GM12873 (cell line): Measurements from ENCODE around the gene CTTN.

Source experiments
- TF ChIP-seq, protein P1 (sequence below): IDR thresholded peaks from 2 replicates; pipeline ENCODE4 v1.5.1; 2012; ENCODE audit warnings: low read depth, mild to moderate bottlenecking, moderate library complexity, low read length, control low read depth; ENCODE audit not compliant: insufficient read depth; ENCODE audit errors: missing control alignments

CTTN gene

GRCh38 chr11:70431611-70432010 lies 33.3 kb downstream of the CTTN start:
- TF ChIP-seq, protein P1, sequence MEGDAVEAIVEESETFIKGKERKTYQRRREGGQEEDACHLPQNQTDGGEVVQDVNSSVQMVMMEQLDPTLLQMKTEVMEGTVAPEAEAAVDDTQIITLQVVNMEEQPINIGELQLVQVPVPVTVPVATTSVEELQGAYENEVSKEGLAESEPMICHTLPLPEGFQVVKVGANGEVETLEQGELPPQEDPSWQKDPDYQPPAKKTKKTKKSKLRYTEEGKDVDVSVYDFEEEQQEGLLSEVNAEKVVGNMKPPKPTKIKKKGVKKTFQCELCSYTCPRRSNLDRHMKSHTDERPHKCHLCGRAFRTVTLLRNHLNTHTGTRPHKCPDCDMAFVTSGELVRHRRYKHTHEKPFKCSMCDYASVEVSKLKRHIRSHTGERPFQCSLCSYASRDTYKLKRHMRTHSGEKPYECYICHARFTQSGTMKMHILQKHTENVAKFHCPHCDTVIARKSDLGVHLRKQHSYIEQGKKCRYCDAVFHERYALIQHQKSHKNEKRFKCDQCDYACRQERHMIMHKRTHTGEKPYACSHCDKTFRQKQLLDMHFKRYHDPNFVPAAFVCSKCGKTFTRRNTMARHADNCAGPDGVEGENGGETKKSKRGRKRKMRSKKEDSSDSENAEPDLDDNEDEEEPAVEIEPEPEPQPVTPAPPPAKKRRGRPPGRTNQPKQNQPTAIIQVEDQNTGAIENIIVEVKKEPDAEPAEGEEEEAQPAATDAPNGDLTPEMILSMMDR, result no peak

DNA sequence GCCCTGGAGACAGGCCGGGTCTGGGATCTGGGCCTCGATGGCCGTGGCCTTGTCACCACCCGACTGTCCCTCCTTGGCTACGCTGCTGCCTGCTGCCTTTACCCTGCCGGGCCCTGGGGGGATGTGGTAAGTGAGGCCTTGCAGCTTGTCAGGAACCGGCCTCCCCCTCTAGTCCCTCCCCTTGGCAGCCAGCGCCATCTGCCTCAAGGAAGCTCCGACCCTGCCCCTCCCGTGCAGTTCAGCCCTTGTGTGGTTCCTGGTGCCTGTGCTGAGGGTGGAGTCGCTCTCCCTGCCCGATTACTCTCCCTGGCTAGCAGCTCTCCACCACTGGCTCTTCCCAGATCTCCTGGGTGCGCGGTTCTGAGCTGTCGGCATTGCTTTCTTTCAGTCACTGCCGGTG lies 33.7 kb downstream of the CTTN start:
- TF ChIP-seq, protein P1, result no peak

DNA sequence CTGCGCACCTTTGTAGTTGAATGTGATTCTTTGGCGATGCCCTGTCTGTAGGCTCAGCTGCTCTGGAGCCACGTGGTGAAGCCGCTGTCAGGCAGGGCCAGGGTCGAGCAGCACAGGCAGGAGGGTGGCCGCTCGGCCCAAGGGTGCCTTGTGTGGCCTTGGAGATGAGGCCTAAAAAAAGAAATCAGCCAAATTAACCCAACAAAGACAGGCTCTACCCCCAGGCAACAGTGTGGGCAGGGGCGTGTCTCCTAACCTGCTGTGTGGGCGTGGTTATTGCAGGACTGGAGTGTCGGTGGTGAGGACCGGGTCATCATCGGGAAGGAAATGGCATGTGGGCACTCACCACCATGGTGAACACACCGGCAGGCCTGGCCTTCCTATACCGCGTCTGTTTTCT lies 34.3 kb downstream of the CTTN start:
- TF ChIP-seq, protein P1, result no peak

DNA sequence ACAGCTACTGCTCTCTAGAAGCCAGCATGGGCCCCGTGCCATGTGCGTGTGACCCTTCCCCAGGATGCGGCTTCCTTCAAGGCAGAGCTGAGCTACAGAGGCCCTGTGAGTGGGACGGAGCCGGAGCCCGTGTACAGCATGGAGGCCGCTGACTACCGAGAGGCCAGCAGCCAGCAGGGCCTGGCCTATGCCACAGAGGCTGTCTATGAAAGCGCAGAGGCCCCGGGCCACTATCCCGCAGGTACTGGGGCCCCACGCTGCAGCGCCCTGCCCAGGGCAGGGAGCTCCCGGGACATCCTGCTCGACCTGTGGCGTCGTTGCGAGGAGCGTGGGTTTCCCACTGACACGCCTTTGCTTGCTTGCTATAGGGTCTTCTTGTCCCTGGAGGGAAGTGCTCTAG lies 34.7 kb downstream of the CTTN start:
- TF ChIP-seq, protein P1, result no peak

- TF ChIP-seq, protein P1, result no peak
Observed at GRCh38 chr11:70433526-70433925, 35.2 kb downstream of the CTTN start.

DNA sequence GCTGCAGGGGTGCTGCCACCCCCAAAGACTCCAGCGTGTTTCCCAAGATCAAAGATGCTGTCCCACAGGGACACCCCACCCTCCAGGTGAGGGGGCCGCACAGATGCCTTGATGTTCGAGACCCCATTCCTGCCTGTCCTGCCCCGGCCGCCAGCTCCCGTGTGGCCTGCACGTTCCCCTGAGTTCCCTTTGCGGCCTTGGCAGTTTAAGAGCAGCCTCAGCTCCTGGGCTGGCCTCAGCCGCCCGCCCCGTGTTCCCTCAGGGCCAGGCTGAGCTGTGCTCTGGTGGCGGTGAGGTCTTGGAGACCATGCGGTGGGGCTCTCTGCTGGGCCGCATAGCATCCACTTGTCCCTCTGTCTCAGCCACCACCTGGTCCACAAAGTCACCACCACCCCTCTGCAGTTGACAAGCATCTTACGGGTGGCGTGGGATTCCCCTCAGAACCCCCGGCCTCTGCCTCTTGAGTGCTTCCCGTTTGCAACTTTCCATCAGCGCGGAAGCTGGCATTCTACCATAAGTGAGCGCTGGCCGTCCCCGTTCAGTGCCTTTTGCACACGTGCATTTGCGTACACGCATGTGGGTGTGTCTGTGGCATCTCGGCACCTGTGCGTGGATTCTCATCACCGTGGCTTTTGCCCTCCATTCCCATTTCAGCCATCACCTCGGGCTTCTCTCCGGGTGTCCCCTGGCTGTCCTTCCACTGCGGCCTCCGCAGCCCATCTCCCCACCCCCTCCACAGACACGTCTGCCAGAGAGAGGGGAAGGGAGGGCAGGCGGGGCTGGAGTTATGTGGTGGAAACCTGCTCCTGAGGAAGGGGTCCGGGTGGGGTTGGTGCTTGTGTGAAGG lies 35.9 kb downstream of the CTTN start:
- TF ChIP-seq, protein P1, result no peak

GRCh38 chr11:70434813-70435278 lies 36.5 kb downstream of the CTTN start:
- TF ChIP-seq, protein P1, result no peak
